IMR-90 (cell line): ENCODE measurements around the gene SLC25A26. TPM values are rescaled to one million over a fixed set of nuclear protein-coding genes. Genes with fewer than 3 reads are reported as not detected.
A peak's percentile ranks its signal among the peaks of the same experiment; 100 is the strongest.

Experiments used
- ATAC-seq: fragments of 200-7000 bp; cut with Tn5 transposase; 2 replicates; pipeline ENCODE4 v1.9.1; 2020; ENCODE audit warnings: low read depth, mild to moderate bottlenecking, moderate library complexity
- BruUV-seq: library from RNA; stranded (reverse); fragments of 400-500 nt; replicated peaks from 2 replicates; lab custom pipeline; 2021; lab: Mats Ljungman, UMichigan
- CTCF ChIA-PET: fragments of 300-600 bp; formaldehyde crosslinking; extraction: SDS; loops from one replicate; lab custom pipeline; 2021; ENCODE audit warnings: antibody characterized with exemption; lab: Yijun Ruan, JAX
- POLR2A ChIA-PET: fragments of 300-600 bp; sonication (Branson Sonifier 250); formaldehyde crosslinking; loops from one replicate; lab custom pipeline; 2022; ENCODE audit warnings: antibody characterized with exemption; ENCODE audit not compliant: unreplicated experiment; lab: Charles Lee
- DNase-seq: peaks from one replicate; pipeline ENCODE4 v3.0.0; 2013
- H2AFZ ChIP-seq: replicated peaks from 2 replicates; pipeline ENCODE3; 2013; ENCODE audit warnings: low read length, mild to moderate bottlenecking; ENCODE audit not compliant: poor library complexity
- H2AK5ac ChIP-seq: 2 replicates; pipeline ENCODE4 v1.6.1; 2013; ENCODE audit warnings: low read depth, low read length, inconsistent platforms
- H2AK9ac ChIP-seq: replicated peaks from 2 replicates; pipeline ENCODE3; 2013; ENCODE audit warnings: mild to moderate bottlenecking, low read depth, low read length, moderate library complexity; ENCODE audit not compliant: poor library complexity
- H2BK120ac ChIP-seq: 2 replicates; pipeline ENCODE4 v1.6.1; 2013; ENCODE audit warnings: low read depth, low read length, inconsistent platforms
- H2BK15ac ChIP-seq: 3 replicates; pipeline ENCODE4 v1.6.1; 2013; ENCODE audit warnings: low read depth, low read length, inconsistent platforms
- H2BK20ac ChIP-seq: 2 replicates; pipeline ENCODE4 v1.6.1; 2013; ENCODE audit warnings: low read depth, mild to moderate bottlenecking, inconsistent platforms, low read length, moderate library complexity
- H2BK5ac ChIP-seq: 2 replicates; pipeline ENCODE4 v1.6.1; 2013; ENCODE audit warnings: mild to moderate bottlenecking, low read depth, low read length, inconsistent platforms; ENCODE audit not compliant: poor library complexity, severe bottlenecking
- H3K14ac ChIP-seq: replicated peaks from 2 replicates; pipeline ENCODE4 v1.6.1; 2013; ENCODE audit warnings: low read depth, low read length, inconsistent platforms
- H3K18ac ChIP-seq: 2 replicates; pipeline ENCODE4 v1.6.1; 2013; ENCODE audit warnings: low read depth, low read length, control low read depth
- H3K23ac ChIP-seq: 2 replicates; pipeline ENCODE4 v1.6.1; 2013; ENCODE audit warnings: low read depth, low read length, inconsistent platforms
- H3K27ac ChIP-seq: 2 replicates; pipeline ENCODE4 v1.5.1; 2013; ENCODE audit warnings: mild to moderate bottlenecking, control low read depth, low read length; ENCODE audit not compliant: insufficient read depth
- H3K27me3 ChIP-seq: 2 replicates; pipeline ENCODE4 v1.6.1; 2013; ENCODE audit warnings: low read length; ENCODE audit not compliant: control insufficient read depth, insufficient read depth
- H3K36me3 ChIP-seq: 2 replicates; pipeline ENCODE4 v1.6.1; 2013; ENCODE audit warnings: low read length, mixed read lengths; ENCODE audit not compliant: control insufficient read depth, insufficient read depth
- H3K4ac ChIP-seq: 2 replicates; pipeline ENCODE4 v1.6.1; 2013; ENCODE audit warnings: low read depth, low read length, inconsistent platforms
- H3K4me1 ChIP-seq: 2 replicates; pipeline ENCODE4 v1.6.1; 2013; ENCODE audit warnings: low read length, mixed read lengths; ENCODE audit not compliant: control insufficient read depth, insufficient read depth
- H3K4me2 ChIP-seq: 2 replicates; pipeline ENCODE4 v1.6.1; 2013; ENCODE audit warnings: low read depth, mild to moderate bottlenecking, control low read depth, low read length, moderate library complexity
- H3K4me3 ChIP-seq: 2 replicates; pipeline ENCODE4 v1.5.1; 2013; ENCODE audit warnings: low read depth, mild to moderate bottlenecking, control low read depth, low read length, moderate library complexity; ENCODE audit not compliant: insufficient read depth
- H3K56ac ChIP-seq: 2 replicates; pipeline ENCODE4 v1.6.1; 2013; ENCODE audit warnings: low read length, inconsistent platforms; ENCODE audit not compliant: insufficient read depth; ENCODE audit errors: extremely low read depth
- H3K79me1 ChIP-seq, 2 experiments: 2 replicates each; pipeline ENCODE4 v1.6.1; 2013; ENCODE audit warnings: low read length in 2 of 2, inconsistent platforms in 1 of 2, low read depth in 1 of 2
- H3K9ac ChIP-seq: 2 replicates; pipeline ENCODE4 v1.6.1; 2013; ENCODE audit warnings: low read depth, low read length, control low read depth
- H3K9me1 ChIP-seq: 2 replicates; pipeline ENCODE4 v1.6.1; 2013; ENCODE audit warnings: low read length, inconsistent platforms; ENCODE audit not compliant: insufficient read depth
- H3K9me3 ChIP-seq: 2 replicates; pipeline ENCODE4 v1.6.1; 2013; ENCODE audit warnings: low read length; ENCODE audit not compliant: control insufficient read depth, insufficient read depth
- H4K20me1 ChIP-seq: 2 replicates; pipeline ENCODE4 v1.6.1; 2013; ENCODE audit warnings: low read length, inconsistent platforms; ENCODE audit not compliant: insufficient read depth
- H4K5ac ChIP-seq: 2 replicates; pipeline ENCODE4 v1.6.1; 2013; ENCODE audit warnings: mild to moderate bottlenecking, low read depth, low read length, control low read depth
- H4K8ac ChIP-seq, 2 experiments: 2 replicates each; pipeline ENCODE4 v1.6.1; 2013; ENCODE audit warnings: low read depth in 2 of 2, low read length in 2 of 2, control low read depth in 1 of 2, inconsistent platforms in 1 of 2
- H4K91ac ChIP-seq: 2 replicates; pipeline ENCODE4 v1.6.1; 2013; ENCODE audit warnings: low read depth, low read length, inconsistent platforms; ENCODE audit not compliant: insufficient read depth
- BHLHE40 ChIP-seq: fragments of 150-350 bp; IDR thresholded peaks from 2 replicates; pipeline ENCODE4 v1.6.1; 2016; ENCODE audit warnings: mild to moderate bottlenecking, low read depth, low read length
- CHD1 ChIP-seq: IDR thresholded peaks from 2 replicates; pipeline ENCODE4 v1.6.1; 2012; ENCODE audit warnings: low read depth, low read length, improper control_type of control experiment
- FOS ChIP-seq: fragments of 150-350 bp; IDR thresholded peaks from 2 replicates; pipeline ENCODE4 v1.6.1; 2016; ENCODE audit warnings: low read depth, low read length
- MAFK ChIP-seq: IDR thresholded peaks from 2 replicates; pipeline ENCODE4 v1.6.1; 2012; ENCODE audit warnings: low read depth, low read length, improper control_type of control experiment
- MXI1 ChIP-seq: IDR thresholded peaks from 2 replicates; pipeline ENCODE4 v1.6.1; 2012; ENCODE audit warnings: low read depth, mild to moderate bottlenecking, low read length, moderate library complexity, borderline replicate concordance
- SMC3 ChIP-seq: fragments of 150-350 bp; IDR thresholded peaks from 2 replicates; pipeline ENCODE4 v1.6.1; 2016; ENCODE audit warnings: low read depth, mild to moderate bottlenecking, antibody characterized with exemption, low read length, moderate library complexity
- WGBS, 2 experiments: methylation state at CpG; one replicate each; pipeline versions ENCODE4 v1.1.5 to v1.1.7; 2013; ENCODE audit warnings: missing lambda C conversion rate in 2 of 2; ENCODE audit not compliant: insufficient read length in 1 of 2; ENCODE audit errors: extremely low coverage in 2 of 2; 5-methylcytosine and 5-hydroxymethylcytosine counted together
- dilution Hi-C: fragments of 300-500 bp; cut with HindIII; formaldehyde crosslinking; loops from one replicate; pipeline ENCODE4 v1.14.3; 2018; ENCODE audit warnings: low sequenced_read_pairs; ENCODE audit not compliant: unreplicated experiment
- in situ Hi-C: fragments of 300-500 bp; cut with MboI; formaldehyde crosslinking; loops from 3 replicates; pipeline ENCODE4 v1.14.3; 2019; ENCODE audit warnings: low sequenced_read_pairs, inconsistent platforms, mixed read lengths
- intact Hi-C: fragments of 100-400 bp; cut with micrococcal nuclease; formaldehyde crosslinking; loops from 2 replicates; pipeline ENCODE4 v1.10.0; 2022
- polyA plus RNA-seq, 3 experiments: library from polyadenylated mRNA; depleted of rRNA; stranded (reverse); fragments of >200 nt; gene quantifications; 2 replicates each; pipeline ENCODE4 v1.2.3, GENCODE V29; 2012; ENCODE audit warnings: low replicate concordance in 1 of 3
- total RNA-seq: library from RNA; depleted of rRNA; stranded (reverse); fragments of >200 nt; gene quantifications from 2 replicates; pipeline ENCODE4 v1.2.3, GENCODE V29; 2012
- TF ChIP-seq, protein P1 (sequence below): fragments of 150-350 bp; IDR thresholded peaks from 2 replicates; pipeline ENCODE4 v1.6.1; 2016; ENCODE audit warnings: low read depth, mild to moderate bottlenecking, low read length, moderate library complexity, borderline replicate concordance

The SLC25A26 gene
- total and polyA plus RNA-seq, 2 of the 4 experiments (the other 2 are of a cell fraction), result 10.9 to 12.7 TPM

GRCh38 chr3:66272016-66272415 is 51.2 kb downstream of the SLC25A26 start:
- in situ Hi-C loops, result loop anchor here (10.0 kb wide), 2 partner anchors 133 to 223 kb away; no protein-coding TSS in a partner anchor
- Histone ChIP-seq H3K4me1 (peaks cover 24% of the 10 kb centered on the region), H3K23ac (peak overlapping the region; percentile 50; the same call in 1 of the 2 replicates), H2BK120ac (peak overlapping the region; percentile 65; the same call in 1 of the 2 replicates), H3K4ac (peak overlapping the region; percentile 62; the same call in 1 of the 2 replicates), H3K9me3 (no peaks in the 10 kb centered on the region), H3K14ac (peak overlapping the region; percentile 78; the same call in 1 of the 2 replicates), H3K4me2 (no peak overlapping the region), H3K9me1 (no peaks in the 10 kb centered on the region; the same call in 1 of the 2 replicates), H2AK5ac (peak overlapping the region; percentile 64; the same call in 1 of the 2 replicates), H3K9ac (no peak overlapping the region), H3K4me3 (no peak overlapping the region), H3K79me1 (no peaks in the 10 kb centered on the region; a peak in 1 of 4 replicates), H2AK9ac (no peak overlapping the region), H2BK15ac (no peak overlapping the region; the same call in 2 of the 3 replicates), H3K27me3 (no peaks in the 10 kb centered on the region), H3K36me3 (no peaks in the 10 kb centered on the region), H4K5ac (peak overlapping the region; percentile 21; the same call in 1 of the 2 replicates), H2BK5ac (peak overlapping the region; percentile 53), H3K56ac (no peak overlapping the region), H2BK20ac (0 out of 2 replicates have a peak overlapping the region, but pooled peaks have one; percentile 51), H2AFZ (no peak overlapping the region), H3K27ac (peak overlapping the region; percentile 83; the same call in 1 of the 2 replicates), H3K18ac (peak overlapping the region; percentile 57), H4K91ac (no peak overlapping the region; the same call in 1 of the 2 replicates), H4K20me1 (no peaks in the 10 kb centered on the region), H4K8ac (peak overlapping the region in 1 of 2 experiments; percentile 63; a peak in 1 of 4 replicates)
- DNase-seq, result no peak
- intact Hi-C loops, result loop anchor here (10.0 kb wide), 1 partner anchor 323 kb away; no protein-coding TSS in a partner anchor
- WGBS, 2 experiments, result no CpG with 5 or more reads among the region's 1 CpG
- ChIA-PET POLR2A (interaction anchor here (0.8 kb wide), 1 partner anchor 146 kb away, joined by 3 read pairs; no protein-coding TSS in a partner anchor), CTCF (interaction anchor here (1.0 to 1.1 kb wide), 2 partner anchors 10 to 18 kb away, joined by 4 to 7 read pairs; no protein-coding TSS in a partner anchor)
- peak; percentile 27; the same call in 1 of the 2 replicates for ATAC-seq
- dilution Hi-C loops, result no loop called here
- BruUV-seq, result no TSS peak
- no peak for TF ChIP-seq FOS
- TF ChIP-seq BHLHE40, result no peak
- TF ChIP-seq CHD1, result no peak
- TF ChIP-seq MXI1, result no peak
- no peak for TF ChIP-seq SMC3
- TF ChIP-seq, protein P1, sequence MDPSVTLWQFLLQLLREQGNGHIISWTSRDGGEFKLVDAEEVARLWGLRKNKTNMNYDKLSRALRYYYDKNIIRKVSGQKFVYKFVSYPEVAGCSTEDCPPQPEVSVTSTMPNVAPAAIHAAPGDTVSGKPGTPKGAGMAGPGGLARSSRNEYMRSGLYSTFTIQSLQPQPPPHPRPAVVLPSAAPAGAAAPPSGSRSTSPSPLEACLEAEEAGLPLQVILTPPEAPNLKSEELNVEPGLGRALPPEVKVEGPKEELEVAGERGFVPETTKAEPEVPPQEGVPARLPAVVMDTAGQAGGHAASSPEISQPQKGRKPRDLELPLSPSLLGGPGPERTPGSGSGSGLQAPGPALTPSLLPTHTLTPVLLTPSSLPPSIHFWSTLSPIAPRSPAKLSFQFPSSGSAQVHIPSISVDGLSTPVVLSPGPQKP, result no peak
- TF ChIP-seq MAFK, result no peak
